Thyroid gland (tissue), 4 donors: ENCODE results near the gene MYH6. TPM values are rescaled to one million over a fixed set of nuclear protein-coding genes. Genes with fewer than 3 reads are reported as not detected.

Experiments used
- DNase-seq, 2 donors: peaks; one replicate each; pipeline ENCODE4 v3.0.0-alpha.2; 2019
- H3K27ac ChIP-seq, 3 donors: fragments of 200-600 bp; sonication (generic); 1 replicate in 2 of 3; 2 replicates in 1 of 3; pipeline ENCODE4 v1.5.1; 2016 to 2019; ENCODE audit warnings: mild to moderate bottlenecking in 1 of 3, moderate library complexity in 1 of 3
- H3K27me3 ChIP-seq: fragments of 200-600 bp; sonication (generic); one replicate; pipeline ENCODE4 v1.5.1; 2019
- H3K36me3 ChIP-seq, 2 donors: fragments of 200-600 bp; sonication (generic); one replicate each; pipeline ENCODE4 v1.5.1; 2016 to 2019
- H3K4me1 ChIP-seq, 2 donors: fragments of 200-600 bp; sonication (generic); one replicate each; pipeline ENCODE4 v1.5.1; 2017 to 2019
- H3K4me3 ChIP-seq, 3 donors: fragments of 200-600 bp; sonication (generic); replicated peaks in 1 of 3; 1 replicate in 2 of 3; 2 replicates in 1 of 3; pipeline ENCODE4 v1.5.1; 2016; ENCODE audit warnings: mild to moderate bottlenecking in 1 of 3
- H3K9me3 ChIP-seq: fragments of 200-600 bp; sonication (generic); one replicate; pipeline ENCODE4 v1.5.1; 2017
- POLR2A ChIP-seq, 2 donors: fragments of 450-650 bp; IDR thresholded peaks; one replicate each; pipeline ENCODE4 v1.6.1; 2017; ENCODE audit warnings: antibody characterized with exemption in 2 of 2, mild to moderate bottlenecking in 2 of 2, moderate library complexity in 1 of 2
- WGBS, 2 donors: methylation state at CpG; one replicate each; pipeline ENCODE4 v1.1.5; 2017; 5-methylcytosine and 5-hydroxymethylcytosine counted together
- intact Hi-C: fragments of 100-400 bp; cut with DNase I; formaldehyde crosslinking; loops from one replicate; pipeline ENCODE4 v1.15.1; 2023
- total RNA-seq, 4 donors: library from RNA; depleted of rRNA; stranded (reverse); fragments of >200 nt; gene quantifications; one replicate each; pipeline ENCODE4 v1.2.3, GENCODE V29; 2016
- TF ChIP-seq, protein P1 (sequence below), 6 experiments: fragments of 200-600 bp in 3 of 6; fragments of 450-650 bp in 3 of 6; sonication (generic) in 3 of 6; IDR thresholded peaks; one replicate each; pipeline ENCODE4 v1.5.1; 2016 to 2019; ENCODE audit warnings: antibody characterized with exemption in 6 of 6, mild to moderate bottlenecking in 2 of 6, inconsistent platforms in 1 of 6, moderate library complexity in 1 of 6

Gene MYH6
- total RNA-seq, 4 donors from 2014 or later = not detected

DNA sequence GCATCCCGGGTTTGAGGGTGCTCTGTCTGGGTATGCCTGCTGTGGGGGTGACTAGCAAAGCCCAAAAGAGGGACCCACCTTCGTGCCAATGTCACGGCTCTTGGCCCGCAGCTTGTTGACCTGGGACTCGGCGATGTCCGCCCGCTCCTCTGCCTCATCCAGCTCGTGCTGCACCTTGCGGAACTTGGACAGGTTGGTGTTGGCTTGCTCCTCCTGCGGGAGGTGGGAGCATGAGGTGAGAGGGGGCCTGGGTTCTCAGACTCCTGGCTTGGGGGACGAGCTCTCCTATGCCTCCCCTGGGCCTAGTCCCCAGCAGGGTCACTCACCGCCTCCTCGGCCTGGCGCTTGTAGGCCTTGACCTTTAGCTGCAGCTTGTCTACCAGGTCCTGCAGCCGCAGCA lies 5.6 kb upstream of the MYH6 start:
- H3K4me3 ChIP-seq = no peak overlapping the region
- H3K27me3 ChIP-seq = no peaks in the 10 kb centered on the region
- no peak overlapping the region for H3K27ac ChIP-seq
- no peaks in the 10 kb centered on the region for H3K4me1 ChIP-seq
- no peaks in the 10 kb centered on the region for H3K36me3 ChIP-seq
- H3K9me3 ChIP-seq = no peaks in the 10 kb centered on the region
- intact Hi-C loops = no loop called here
- TF ChIP-seq POLR2A (IDR thresholded peaks at IDR 0.05) = no peak
- TF ChIP-seq, protein P1, sequence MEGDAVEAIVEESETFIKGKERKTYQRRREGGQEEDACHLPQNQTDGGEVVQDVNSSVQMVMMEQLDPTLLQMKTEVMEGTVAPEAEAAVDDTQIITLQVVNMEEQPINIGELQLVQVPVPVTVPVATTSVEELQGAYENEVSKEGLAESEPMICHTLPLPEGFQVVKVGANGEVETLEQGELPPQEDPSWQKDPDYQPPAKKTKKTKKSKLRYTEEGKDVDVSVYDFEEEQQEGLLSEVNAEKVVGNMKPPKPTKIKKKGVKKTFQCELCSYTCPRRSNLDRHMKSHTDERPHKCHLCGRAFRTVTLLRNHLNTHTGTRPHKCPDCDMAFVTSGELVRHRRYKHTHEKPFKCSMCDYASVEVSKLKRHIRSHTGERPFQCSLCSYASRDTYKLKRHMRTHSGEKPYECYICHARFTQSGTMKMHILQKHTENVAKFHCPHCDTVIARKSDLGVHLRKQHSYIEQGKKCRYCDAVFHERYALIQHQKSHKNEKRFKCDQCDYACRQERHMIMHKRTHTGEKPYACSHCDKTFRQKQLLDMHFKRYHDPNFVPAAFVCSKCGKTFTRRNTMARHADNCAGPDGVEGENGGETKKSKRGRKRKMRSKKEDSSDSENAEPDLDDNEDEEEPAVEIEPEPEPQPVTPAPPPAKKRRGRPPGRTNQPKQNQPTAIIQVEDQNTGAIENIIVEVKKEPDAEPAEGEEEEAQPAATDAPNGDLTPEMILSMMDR (IDR thresholded peaks at IDR 0.05) = no peak
- 83 to 88% methylated on average over 12 to 16 of the region's 16 CpGs for WGBS, 2 donors
- DNase-seq = no peak

- intact Hi-C loops = no loop called here
- Histone ChIP-seq H3K4me1 (no peaks in the 10 kb centered on the region), H3K36me3 (no peaks in the 10 kb centered on the region), H3K27ac (no peak overlapping the region), H3K27me3 (no peaks in the 10 kb centered on the region), H3K9me3 (no peaks in the 10 kb centered on the region), H3K4me3 (no peak overlapping the region)
- no peak for DNase-seq
- TF ChIP-seq POLR2A (IDR thresholded peaks at IDR 0.05) = no peak
- TF ChIP-seq, protein P1 (IDR thresholded peaks at IDR 0.05) = no peak
- 85 to 88% methylated on average over 14 of the region's 14 CpGs for WGBS, 2 donors
Measured at GRCh38 chr14:23411563-23412525, 3.8 kb upstream of the MYH6 start.

DNA sequence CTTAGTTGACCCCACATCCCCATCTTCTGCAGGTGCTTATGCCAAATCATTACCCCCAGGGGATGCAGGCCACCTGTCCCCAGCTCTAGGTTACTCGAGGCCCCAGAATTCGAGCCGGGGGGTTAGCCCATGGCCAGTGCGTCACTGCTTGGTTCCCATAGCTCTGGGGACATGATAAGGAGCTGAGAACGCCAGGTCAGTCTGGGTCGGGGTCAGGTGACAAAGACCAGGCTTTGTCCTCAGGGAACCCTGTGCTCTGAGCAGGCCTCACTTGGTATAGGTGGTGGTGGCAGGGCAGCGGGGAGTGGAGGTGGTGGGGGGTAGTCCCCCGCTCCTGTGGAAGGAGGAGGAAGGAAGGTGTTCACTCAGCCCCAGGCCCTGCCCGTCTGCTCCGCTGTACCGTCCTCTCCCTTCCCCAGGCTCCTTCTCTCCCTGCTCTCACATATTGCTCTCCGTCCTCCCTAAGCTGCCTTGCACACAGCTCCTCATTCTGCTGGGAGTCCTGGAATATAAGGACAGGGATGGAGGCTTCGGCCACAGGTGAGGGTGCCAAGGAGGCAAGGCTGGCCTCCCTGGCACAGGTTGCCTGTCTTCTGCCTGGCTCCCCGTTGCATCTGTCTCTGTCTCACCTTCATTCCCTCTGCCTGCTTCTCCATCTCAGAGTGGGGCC lies 2.0 kb upstream of the MYH6 start:
- DNase-seq = no peak
- intact Hi-C loops = no loop called here
- Histone ChIP-seq H3K36me3 (no peaks in the 10 kb centered on the region), H3K27ac (no peak overlapping the region), H3K4me1 (no peaks in the 10 kb centered on the region), H3K27me3 (no peaks in the 10 kb centered on the region), H3K9me3 (no peaks in the 10 kb centered on the region), H3K4me3 (no peak overlapping the region)
- TF ChIP-seq, protein P1 (IDR thresholded peaks at IDR 0.05) = no peak
- TF ChIP-seq POLR2A (IDR thresholded peaks at IDR 0.05) = no peak
- WGBS, 2 donors = 72 to 82% methylated on average over 12 to 14 of the region's 14 CpGs

DNA sequence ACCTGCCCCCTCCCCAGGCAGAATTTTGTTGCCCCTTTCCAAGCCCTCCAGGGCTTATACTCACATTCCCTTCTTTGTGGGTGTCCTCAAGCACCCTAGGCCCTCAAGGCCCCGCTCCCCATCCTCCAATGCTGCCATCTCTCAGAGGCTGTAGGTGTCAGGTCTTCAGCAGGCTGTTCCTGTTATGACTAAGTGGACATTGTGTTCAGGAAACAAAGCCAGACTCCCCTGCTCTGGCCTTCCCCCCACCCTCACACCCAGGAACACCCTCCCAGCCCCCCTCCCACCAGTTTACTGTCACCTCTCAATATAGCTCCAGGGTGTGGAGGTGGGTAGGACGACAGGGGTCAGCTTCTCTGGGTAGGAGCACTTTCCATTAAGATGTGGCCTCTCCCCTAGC lies 1.4 kb upstream of the MYH6 start:
- no peaks in the 10 kb centered on the region for H3K4me1 ChIP-seq
- TF ChIP-seq, protein P1 (IDR thresholded peaks at IDR 0.05) = no peak
- no peak for TF ChIP-seq POLR2A (IDR thresholded peaks at IDR 0.05)
- no peaks in the 10 kb centered on the region for H3K36me3 ChIP-seq
- H3K27ac ChIP-seq = no peak overlapping the region
- intact Hi-C loops = no loop called here
- H3K4me3 ChIP-seq = no peak overlapping the region
- 60 to 82% methylated on average over 2 of the region's 2 CpGs for WGBS, 2 donors
- no peaks in the 10 kb centered on the region for H3K9me3 ChIP-seq
- no peak for DNase-seq
- no peaks in the 10 kb centered on the region for H3K27me3 ChIP-seq

DNA sequence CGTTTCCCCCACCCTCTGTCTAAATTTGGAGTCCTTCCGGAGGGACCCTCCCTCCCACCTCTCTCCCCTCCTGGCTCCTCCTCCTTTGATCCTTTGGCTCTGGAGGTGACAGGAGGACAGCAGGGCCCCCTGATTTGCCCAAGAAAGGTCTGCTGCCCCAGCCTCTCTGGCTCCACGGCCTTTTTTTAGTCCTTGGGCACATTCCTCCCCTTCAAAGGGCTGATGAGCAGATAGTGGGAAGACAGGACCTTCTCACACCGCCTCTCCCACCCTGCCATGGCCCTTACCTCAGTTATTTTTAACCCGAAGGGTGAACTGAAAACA lies 196 bp upstream of the MYH6 start:
- DNase-seq = no peak
- no peaks in the 10 kb centered on the region for H3K36me3 ChIP-seq
- H3K4me3 ChIP-seq = no peak overlapping the region
- H3K4me1 ChIP-seq = no peaks in the 10 kb centered on the region
- no peak for TF ChIP-seq POLR2A (IDR thresholded peaks at IDR 0.05)
- TF ChIP-seq, protein P1 (IDR thresholded peaks at IDR 0.05) = no peak
- H3K27ac ChIP-seq = no peak overlapping the region
- intact Hi-C loops = no loop called here
- H3K9me3 ChIP-seq = no peaks in the 10 kb centered on the region
- no peaks in the 10 kb centered on the region for H3K27me3 ChIP-seq
- 54 to 57% methylated on average over 5 of the region's 5 CpGs for WGBS, 2 donors
